K562 (cell line): ENCODE data around the gene POLRMT. TPM values are rescaled to one million over a fixed set of nuclear protein-coding genes. Genes with fewer than 3 reads are reported as not detected.

Experiments used
- BACH1 ChIP-seq: fragments of 200-800 bp; sonication (Bioruptor generic); IDR thresholded peaks from 2 replicates; pipeline ENCODE4 v1.6.1; 2016; ENCODE audit warnings: missing genetic modification characterization, missing compliant biosample characterization
- CLOCK ChIP-seq: fragments of 250-450 bp; sonication (Bioruptor Pico); IDR thresholded peaks from 2 replicates; pipeline ENCODE4 v1.4.0; 2020; ENCODE audit warnings: mild to moderate bottlenecking, moderate library complexity, borderline replicate concordance
- FUS ChIP-seq: fragments of 200-400 bp; formaldehyde crosslinking; optimal IDR thresholded peaks from 2 replicates; pipeline ENCODE3; 2017; ENCODE audit warnings: low read depth, low read length
- HDAC1 ChIP-seq, 2 experiments: fragments of 450-650 bp; IDR thresholded peaks; 2 replicates each; pipeline ENCODE4 v1.6.1; 2016 to 2017; ENCODE audit warnings: inconsistent platforms in 1 of 2, mild to moderate bottlenecking in 1 of 2, moderate library complexity in 1 of 2
- MAFF ChIP-seq: IDR thresholded peaks from 2 replicates; pipeline ENCODE4 v1.6.1; 2012; ENCODE audit warnings: low read length, improper control_type of control experiment
- MAX ChIP-seq: sonication (generic); formaldehyde crosslinking; IDR thresholded peaks from 2 replicates; pipeline ENCODE4 v1.9.0; 2022; ENCODE audit warnings: mild to moderate bottlenecking, missing genetic modification reagents
- PHB2 ChIP-seq: fragments of 450-650 bp; IDR thresholded peaks from 2 replicates; pipeline ENCODE4 v1.6.1; 2017; ENCODE audit warnings: low read depth
- PTTG1 ChIP-seq: fragments of 450-650 bp; IDR thresholded peaks from 2 replicates; pipeline ENCODE4 v1.6.1; 2016; ENCODE audit warnings: low read depth, mild to moderate bottlenecking, missing genetic modification characterization, missing compliant biosample characterization
- SIN3A ChIP-seq, 2 experiments: fragments of 150-350 bp in 1 of 2; IDR thresholded peaks; 2 replicates each; pipeline ENCODE4 v1.6.1; 2011 to 2016; ENCODE audit warnings: borderline replicate concordance in 2 of 2, low read depth in 2 of 2, low read length in 2 of 2, mild to moderate bottlenecking in 2 of 2, moderate library complexity in 2 of 2; ENCODE audit not compliant: control insufficient read depth in 1 of 2
- ZBTB26 ChIP-seq: fragments of 450-650 bp; formaldehyde crosslinking; IDR thresholded peaks from 2 replicates; pipeline ENCODE4 v1.4.0; 2022; ENCODE audit warnings: missing genetic modification characterization
- ZNF143 ChIP-seq: sonication (generic); formaldehyde crosslinking; IDR thresholded peaks from 2 replicates; pipeline ENCODE4 v1.9.0; 2022; ENCODE audit warnings: mild to moderate bottlenecking, missing genetic modification reagents
- ZNF217 ChIP-seq: sonication (generic); formaldehyde crosslinking; IDR thresholded peaks from 2 replicates; pipeline ENCODE4 v1.8.0; 2022; ENCODE audit warnings: mild to moderate bottlenecking, missing genetic modification reagents
- ZNF431 ChIP-seq: sonication (generic); formaldehyde crosslinking; IDR thresholded peaks from 2 replicates; pipeline ENCODE4 v1.8.0; 2022; ENCODE audit warnings: mild to moderate bottlenecking, missing genetic modification reagents
- ZNF76 ChIP-seq: fragments of 250-450 bp; sonication (Bioruptor Pico); IDR thresholded peaks from 2 replicates; pipeline ENCODE4 v1.4.0; 2020; ENCODE audit warnings: mild to moderate bottlenecking, moderate library complexity, borderline replicate concordance
- ZNF785 ChIP-seq: fragments of 250-450 bp; sonication (Bioruptor Pico); IDR thresholded peaks from 2 replicates; pipeline ENCODE4 v1.4.0; 2020; ENCODE audit warnings: mild to moderate bottlenecking
- polyA plus RNA-seq, 8 experiments: library from polyadenylated mRNA; depleted of rRNA in 4 of 8; stranded (reverse) in 5 of 8; unstranded in 3 of 8; fragments of >200 nt; fragmentation: Nextera tagmentation in 2 of 8; fragmentation: Illumina TruSeq in 1 of 8; extraction: Ambion mirVana in 2 of 8; extraction: Trizol in 1 of 8; gene quantifications; 2 replicates each; pipeline versions ENCODE4 v1.2.1 to v1.2.3, GENCODE V29; 2011 to 2014; ENCODE audit warnings: inconsistent platforms in 1 of 8, missing spikeins in 1 of 8
- total RNA-seq, 7 experiments: library from RNA; depleted of rRNA in 6 of 7; stranded (reverse); fragments of >200 nt in 6 of 7; fragmentation: Illumina TruSeq in 2 of 7; extraction: Trizol in 2 of 7; gene quantifications; 2 replicates each; pipeline versions ENCODE4 v1.2.1 to v1.2.3, GENCODE V29; 2011 to 2021; ENCODE audit warnings: low replicate concordance in 1 of 7
- TF ChIP-seq, protein P1 (sequence below): fragments of 450-650 bp; IDR thresholded peaks from 2 replicates; pipeline ENCODE4 v1.6.1; 2014; ENCODE audit warnings: low read depth, mild to moderate bottlenecking, moderate library complexity, borderline replicate concordance
- TF ChIP-seq, protein P2 (sequence below): fragments of 250-450 bp; sonication (Bioruptor Pico); IDR thresholded peaks from 2 replicates; pipeline ENCODE4 v1.5.0; 2022; ENCODE audit warnings: mild to moderate bottlenecking
- TF ChIP-seq, protein P3 (sequence below): fragments of 250-450 bp; sonication (Bioruptor Pico); IDR thresholded peaks from 2 replicates; pipeline ENCODE4 v1.6.1; 2021; ENCODE audit warnings: mild to moderate bottlenecking
- TF ChIP-seq, protein P4 (sequence below): fragments of 250-450 bp; sonication (Bioruptor Pico); IDR thresholded peaks from 2 replicates; pipeline ENCODE4 v1.8.0; 2022; ENCODE audit warnings: moderate library complexity, mild to moderate bottlenecking, inconsistent platforms

Gene POLRMT
- total and polyA plus RNA-seq, 9 of the 15 experiments (the other 6 are each of a cell fraction or from before 2014, with no cell fraction given) = 30.3 to 144 (median 68.0) TPM

GRCh38 chr19:572140-572742 is 61.1 kb downstream of the POLRMT start, which contains the start of gene BSG (continued):
- TF ChIP-seq, protein P1, sequence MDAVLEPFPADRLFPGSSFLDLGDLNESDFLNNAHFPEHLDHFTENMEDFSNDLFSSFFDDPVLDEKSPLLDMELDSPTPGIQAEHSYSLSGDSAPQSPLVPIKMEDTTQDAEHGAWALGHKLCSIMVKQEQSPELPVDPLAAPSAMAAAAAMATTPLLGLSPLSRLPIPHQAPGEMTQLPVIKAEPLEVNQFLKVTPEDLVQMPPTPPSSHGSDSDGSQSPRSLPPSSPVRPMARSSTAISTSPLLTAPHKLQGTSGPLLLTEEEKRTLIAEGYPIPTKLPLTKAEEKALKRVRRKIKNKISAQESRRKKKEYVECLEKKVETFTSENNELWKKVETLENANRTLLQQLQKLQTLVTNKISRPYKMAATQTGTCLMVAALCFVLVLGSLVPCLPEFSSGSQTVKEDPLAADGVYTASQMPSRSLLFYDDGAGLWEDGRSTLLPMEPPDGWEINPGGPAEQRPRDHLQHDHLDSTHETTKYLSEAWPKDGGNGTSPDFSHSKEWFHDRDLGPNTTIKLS = peak; percentile 72
- TF ChIP-seq, protein P2, sequence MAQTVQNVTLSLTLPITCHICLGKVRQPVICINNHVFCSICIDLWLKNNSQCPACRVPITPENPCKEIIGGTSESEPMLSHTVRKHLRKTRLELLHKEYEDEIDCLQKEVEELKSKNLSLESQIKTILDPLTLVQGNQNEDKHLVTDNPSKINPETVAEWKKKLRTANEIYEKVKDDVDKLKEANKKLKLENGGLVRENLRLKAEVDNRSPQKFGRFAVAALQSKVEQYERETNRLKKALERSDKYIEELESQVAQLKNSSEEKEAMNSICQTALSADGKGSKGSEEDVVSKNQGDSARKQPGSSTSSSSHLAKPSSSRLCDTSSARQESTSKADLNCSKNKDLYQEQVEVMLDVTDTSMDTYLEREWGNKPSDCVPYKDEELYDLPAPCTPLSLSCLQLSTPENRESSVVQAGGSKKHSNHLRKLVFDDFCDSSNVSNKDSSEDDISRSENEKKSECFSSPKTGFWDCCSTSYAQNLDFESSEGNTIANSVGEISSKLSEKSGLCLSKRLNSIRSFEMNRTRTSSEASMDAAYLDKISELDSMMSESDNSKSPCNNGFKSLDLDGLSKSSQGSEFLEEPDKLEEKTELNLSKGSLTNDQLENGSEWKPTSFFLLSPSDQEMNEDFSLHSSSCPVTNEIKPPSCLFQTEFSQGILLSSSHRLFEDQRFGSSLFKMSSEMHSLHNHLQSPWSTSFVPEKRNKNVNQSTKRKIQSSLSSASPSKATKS (CRISPR knock-in tag) = no peak
- peak; percentile 51 to 61; a peak in 2 of 4 replicates for TF ChIP-seq SIN3A (IDR thresholded peaks at IDR 0.05; ENCODE audit: borderline replicate concordance in 2 of 2, control insufficient read depth in 1 of 2, low read depth in 2 of 2, low read length in 2 of 2)
- no peak for TF ChIP-seq PHB2
- TF ChIP-seq, protein P3, sequence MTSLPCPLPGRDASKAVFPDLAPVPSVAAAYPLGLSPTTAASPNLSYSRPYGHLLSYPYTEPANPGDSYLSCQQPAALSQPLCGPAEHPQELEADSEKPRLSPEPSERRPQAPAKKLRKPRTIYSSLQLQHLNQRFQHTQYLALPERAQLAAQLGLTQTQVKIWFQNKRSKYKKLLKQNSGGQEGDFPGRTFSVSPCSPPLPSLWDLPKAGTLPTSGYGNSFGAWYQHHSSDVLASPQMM = no peak
- no peak for TF ChIP-seq ZBTB26
- TF ChIP-seq ZNF431 (CRISPR knock-in tag) = no peak
- no peak; a peak in 1 of 4 replicates for TF ChIP-seq HDAC1 (IDR thresholded peaks at IDR 0.05)
- no peak for TF ChIP-seq MAFF
- no peak for TF ChIP-seq ZNF217 (CRISPR knock-in tag)
- TF ChIP-seq ZNF785 (CRISPR knock-in tag) = no peak
- no peak for TF ChIP-seq ZNF76 (CRISPR knock-in tag)
- TF ChIP-seq, protein P4, sequence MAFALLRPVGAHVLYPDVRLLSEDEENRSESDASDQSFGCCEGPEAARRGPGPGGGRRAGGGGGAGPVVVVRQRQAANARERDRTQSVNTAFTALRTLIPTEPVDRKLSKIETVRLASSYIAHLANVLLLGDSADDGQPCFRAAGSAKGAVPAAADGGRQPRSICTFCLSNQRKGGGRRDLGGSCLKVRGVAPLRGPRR (CRISPR knock-in tag) = no peak
- TF ChIP-seq CLOCK = no peak
- TF ChIP-seq ZNF143 = no peak
- TF ChIP-seq BACH1 = no peak
- peak; percentile 76 for TF ChIP-seq FUS
- TF ChIP-seq MAX (CRISPR knock-in tag) = peak; percentile 85
- TF ChIP-seq PTTG1 (tag) = no peak
